ENCODE results near the gene COX4I2.

COX4I2 gene

DNA sequence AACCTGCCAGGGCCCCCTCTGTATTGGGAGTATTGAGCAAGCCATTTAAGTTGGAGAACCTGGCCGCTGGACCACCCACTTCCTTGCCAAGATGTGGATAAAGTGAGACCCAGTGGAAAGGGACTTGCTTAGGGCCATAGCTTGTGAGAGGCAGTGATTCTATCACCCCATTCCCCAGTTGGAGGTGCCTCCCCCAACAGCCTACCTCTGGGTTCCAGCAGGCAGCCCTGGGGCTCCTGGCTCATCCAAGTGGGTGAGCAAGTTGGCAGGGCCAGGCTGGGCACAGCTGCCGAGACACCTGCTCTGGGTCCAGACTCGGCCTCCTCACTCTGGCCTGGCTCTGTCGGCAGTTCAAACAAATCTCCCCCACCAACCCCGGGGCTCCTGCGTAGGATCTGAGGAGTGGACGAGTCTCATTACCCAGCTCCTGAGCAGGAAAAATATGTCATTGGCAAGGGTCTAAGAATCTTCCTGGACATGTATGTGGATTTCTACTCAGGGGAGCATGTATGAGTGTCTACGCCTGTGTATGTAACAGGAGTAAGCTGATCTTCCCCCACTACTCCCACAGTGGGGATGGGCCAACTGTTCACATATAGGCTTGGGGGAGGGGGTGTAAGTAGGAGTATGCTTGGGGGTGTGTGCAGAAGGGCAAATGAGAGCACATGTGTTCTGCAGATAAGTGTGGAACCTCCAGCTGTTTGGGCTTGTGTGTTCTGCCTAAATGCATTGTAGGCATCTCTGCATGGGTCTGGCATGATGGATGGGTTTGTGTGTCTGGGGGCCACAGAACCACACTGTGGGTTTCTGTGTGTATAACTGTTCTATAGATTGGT is 30.7 kb upstream of the COX4I2 start:
- CTCF ChIA-PET = interaction anchor here (0.5 to 26.4 kb wide), 9 partner anchors 20 to 345 kb away, joined by 3 to 1204 read pairs (median 3); no protein-coding TSS in a partner anchor

More for the DNA sequence above, 30.7 kb upstream of the COX4I2 start:
- Histone ChIP-seq H3K27ac (ENCODE audit: extremely low read depth, low read depth, low read length) (no peak overlapping the region), H3K36me3 (ENCODE audit: control insufficient read depth in 2 of 2, insufficient read depth in 1 of 2, low read length in 2 of 2) (peaks cover 0 to 17% of the 10 kb centered on the region in 2 experiments; a peak in 1 of 3 replicates), H3K4me1 (ENCODE audit: control insufficient read depth, insufficient read depth, low read length) (peaks cover 15% of the 10 kb centered on the region), H3K4me3 (ENCODE audit: low read depth, low read length) (peak overlapping the region; percentile 70), H3K9me3 (ENCODE audit: control insufficient read depth, insufficient read depth, low read depth, low read length) (no peaks in the 10 kb centered on the region)
- POLR2A ChIA-PET = interaction anchor here (1.2 to 8.7 kb wide), 4 partner anchors 29 to 116 kb away, joined by 3 to 255 read pairs (median 28); no protein-coding TSS in a partner anchor
- TF ChIP-seq GLIS1 (tag by site-specific recombination; IDR thresholded peaks at IDR 0.05) (peak; percentile 80), KLF10 (tag by site-specific recombination; IDR thresholded peaks at IDR 0.05) (peak; percentile 71), ZBTB17 (tag by site-specific recombination; IDR thresholded peaks at IDR 0.05) (peak; percentile 57; the same call in 1 of the 2 replicates), ZNF600 (tag by site-specific recombination; IDR thresholded peaks at IDR 0.05) (peak; percentile 89), PRDM1 (tag by site-specific recombination; IDR thresholded peaks at IDR 0.05) (no peak), ZSCAN4 (tag by site-specific recombination; IDR thresholded peaks at IDR 0.05) (no peak), BCL6B (tag by site-specific recombination; IDR thresholded peaks at IDR 0.05) (no peak), ZNF76 (tag by site-specific recombination; IDR thresholded peaks at IDR 0.05; ENCODE audit: borderline replicate concordance, low read depth) (no peak), ZNF398 (tag by site-specific recombination; IDR thresholded peaks at IDR 0.05) (peak; percentile 75), ZNF529 (tag by site-specific recombination; IDR thresholded peaks at IDR 0.05; ENCODE audit: insufficient replicate concordance) (no peak), ZNF140 (tag by site-specific recombination; IDR thresholded peaks at IDR 0.05) (no peak), ZNF112 (tag by site-specific recombination; IDR thresholded peaks at IDR 0.05) (no peak), ZEB2 (tag by site-specific recombination; IDR thresholded peaks at IDR 0.05) (no peak), ZFHX2 (tag by site-specific recombination; conservative IDR thresholded peaks at IDR 0.05) (peak; percentile 97), KLF9 (tag by site-specific recombination; IDR thresholded peaks at IDR 0.05; ENCODE audit: low read depth) (0 out of 2 replicates have a peak, but pooled peaks have one; percentile 15), ZNF366 (tag by site-specific recombination; conservative IDR thresholded peaks at IDR 0.05) (no peak), ZNF341 (tag by site-specific recombination; IDR thresholded peaks at IDR 0.05; ENCODE audit: low read depth) (peak; percentile 81), WT1 (tag by site-specific recombination; IDR thresholded peaks at IDR 0.05) (no peak), ZNF146 (tag by site-specific recombination; IDR thresholded peaks at IDR 0.05) (no peak), EGR2 (tag by site-specific recombination; IDR thresholded peaks at IDR 0.05; ENCODE audit: low read depth) (peak; percentile 99), ZNF510 (tag by site-specific recombination; IDR thresholded peaks at IDR 0.05; ENCODE audit: insufficient replicate concordance) (no peak), ELK4 (IDR thresholded peaks at IDR 0.05; ENCODE audit: borderline replicate concordance, low read depth, low read length) (no peak), HOXA7 (CRISPR knock-in tag; IDR thresholded peaks at IDR 0.05; ENCODE audit: borderline replicate concordance) (no peak), BCL11A (tag by site-specific recombination; IDR thresholded peaks at IDR 0.05; ENCODE audit: low read depth) (no peak), TCF7L2 (IDR thresholded peaks at IDR 0.05; ENCODE audit: borderline replicate concordance, low read depth, low read length) (peak; percentile 77)
- TF ChIP-seq, protein P1, sequence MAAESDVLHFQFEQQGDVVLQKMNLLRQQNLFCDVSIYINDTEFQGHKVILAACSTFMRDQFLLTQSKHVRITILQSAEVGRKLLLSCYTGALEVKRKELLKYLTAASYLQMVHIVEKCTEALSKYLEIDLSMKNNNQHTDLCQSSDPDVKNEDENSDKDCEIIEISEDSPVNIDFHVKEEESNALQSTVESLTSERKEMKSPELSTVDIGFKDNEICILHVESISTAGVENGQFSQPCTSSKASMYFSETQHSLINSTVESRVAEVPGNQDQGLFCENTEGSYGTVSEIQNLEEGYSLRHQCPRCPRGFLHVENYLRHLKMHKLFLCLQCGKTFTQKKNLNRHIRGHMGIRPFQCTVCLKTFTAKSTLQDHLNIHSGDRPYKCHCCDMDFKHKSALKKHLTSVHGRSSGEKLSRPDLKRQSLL (tag by site-specific recombination; IDR thresholded peaks at IDR 0.05) = no peak
- TF ChIP-seq, protein P2, sequence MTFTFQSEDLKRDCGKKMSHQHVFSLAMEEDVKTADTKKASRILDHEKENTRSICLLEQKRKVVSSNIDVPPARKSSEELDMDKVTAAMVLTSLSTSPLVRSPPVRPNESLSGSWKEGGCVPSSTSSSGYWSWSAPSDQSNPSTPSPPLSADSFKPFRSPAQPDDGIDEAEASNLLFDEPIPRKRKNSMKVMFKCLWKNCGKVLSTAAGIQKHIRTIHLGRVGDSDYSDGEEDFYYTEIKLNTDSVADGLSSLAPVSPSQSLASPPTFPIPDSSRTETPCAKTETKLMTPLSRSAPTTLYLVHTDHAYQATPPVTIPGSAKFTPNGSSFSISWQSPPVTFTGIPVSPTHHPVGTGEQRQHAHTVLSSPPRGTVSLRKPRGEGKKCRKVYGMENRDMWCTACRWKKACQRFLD (tag by site-specific recombination; IDR thresholded peaks at IDR 0.05) = no peak
